ENCODE results near the gene ITPKC. TPM values are rescaled to one million over a fixed set of nuclear protein-coding genes. Genes with fewer than 3 reads are reported as not detected.
A peak's percentile ranks its signal among the peaks of the same experiment; 100 is the strongest.

ITPKC gene
- total and polyA plus RNA-seq, 2 of the 13 experiments (the other 11 are each of a cell fraction or from before 2014, with no cell fraction given): 6.9 to 11.2 TPM

DNA sequence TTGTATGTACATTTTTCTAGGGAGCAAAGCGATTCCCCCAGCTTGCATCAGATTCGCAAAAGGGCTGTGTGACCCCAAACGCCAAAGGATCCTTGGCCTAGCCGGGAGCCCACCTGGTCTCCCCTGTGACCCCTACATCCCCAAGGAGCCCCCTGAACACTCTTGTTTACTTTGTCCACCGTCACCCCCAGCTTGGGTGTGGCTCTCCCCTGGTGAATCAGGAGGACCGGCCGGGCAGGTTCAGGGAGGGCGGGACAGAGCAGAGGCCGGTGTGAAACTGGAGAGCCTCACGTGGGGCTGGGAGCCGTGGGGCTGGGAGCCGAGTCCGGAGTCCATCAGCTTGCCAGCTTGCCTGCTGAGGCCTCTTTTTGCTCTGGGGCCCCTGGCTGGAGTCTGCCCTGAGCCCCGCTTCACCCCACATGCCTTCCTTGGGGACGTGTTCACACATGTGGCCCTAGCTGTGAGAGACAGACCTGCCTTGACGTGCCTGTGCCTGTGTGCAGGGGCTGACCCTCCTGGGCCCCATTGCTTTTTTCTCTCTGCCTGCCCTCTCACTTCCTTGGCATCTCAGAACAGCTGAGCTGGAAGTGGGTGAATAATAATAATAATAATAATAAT, 2.0 kb downstream of the ITPKC start (continued):
- no peak for TF ChIP-seq ATF7 (IDR thresholded peaks at IDR 0.05)
- TF ChIP-seq ATF7 (CRISPR knock-in tag; IDR thresholded peaks at IDR 0.05): no peak
- no peak for TF ChIP-seq ZNF510 (CRISPR knock-in tag; IDR thresholded peaks at IDR 0.05; ENCODE audit: low read depth)
- 0 out of 2 replicates have a peak, but pooled peaks have one; percentile 57 for TF ChIP-seq NCOR1 (IDR thresholded peaks at IDR 0.05; ENCODE audit: borderline replicate concordance, low read length)
- TF ChIP-seq ZNF451 (CRISPR knock-in tag; IDR thresholded peaks at IDR 0.05): 0 out of 2 replicates have a peak, but pooled peaks have one; percentile 45
- TF ChIP-seq EP300 (IDR thresholded peaks at IDR 0.05; ENCODE audit: low read depth in 2 of 2, low read length in 2 of 2): peak in 1 of 2 experiments; percentile 63; a peak in 1 of 4 replicates
- no peak for TF ChIP-seq EP300 (CRISPR knock-in tag; IDR thresholded peaks at IDR 0.05; ENCODE audit: borderline replicate concordance)
- TF ChIP-seq ATM (IDR thresholded peaks at IDR 0.05; ENCODE audit: borderline replicate concordance): no peak
- peak; percentile 31 for TF ChIP-seq TEAD3 (CRISPR knock-in tag; optimal IDR thresholded peaks at IDR 0.05; ENCODE audit: borderline replicate concordance)
- peak; percentile 19; the same call in 1 of the 2 replicates for TF ChIP-seq ZNF607 (CRISPR knock-in tag; IDR thresholded peaks at IDR 0.05; ENCODE audit: borderline replicate concordance)
- no peak for TF ChIP-seq MBD4 (IDR thresholded peaks at IDR 0.05; ENCODE audit: borderline replicate concordance, low read length)
- no peak for TF ChIP-seq ZNF326 (CRISPR knock-in tag; IDR thresholded peaks at IDR 0.05; ENCODE audit: borderline replicate concordance)
- no peak; the same call in 1 of the 2 replicates for TF ChIP-seq NFKBIZ (CRISPR knock-in tag; IDR thresholded peaks at IDR 0.05)
- TF ChIP-seq PCBP1 (IDR thresholded peaks at IDR 0.05; ENCODE audit: borderline replicate concordance, low read depth, low read length): 0 out of 2 replicates have a peak, but pooled peaks have one; percentile 72
- no peak for TF ChIP-seq FOXA1 (IDR thresholded peaks at IDR 0.05)
- peak; percentile 70 for TF ChIP-seq FOXA1 (CRISPR knock-in tag; IDR thresholded peaks at IDR 0.05)
- TF ChIP-seq, protein P1, sequence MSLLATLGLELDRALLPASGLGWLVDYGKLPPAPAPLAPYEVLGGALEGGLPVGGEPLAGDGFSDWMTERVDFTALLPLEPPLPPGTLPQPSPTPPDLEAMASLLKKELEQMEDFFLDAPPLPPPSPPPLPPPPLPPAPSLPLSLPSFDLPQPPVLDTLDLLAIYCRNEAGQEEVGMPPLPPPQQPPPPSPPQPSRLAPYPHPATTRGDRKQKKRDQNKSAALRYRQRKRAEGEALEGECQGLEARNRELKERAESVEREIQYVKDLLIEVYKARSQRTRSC (CRISPR knock-in tag; IDR thresholded peaks at IDR 0.05; ENCODE audit: low read depth): no peak
- TF ChIP-seq, protein P2, sequence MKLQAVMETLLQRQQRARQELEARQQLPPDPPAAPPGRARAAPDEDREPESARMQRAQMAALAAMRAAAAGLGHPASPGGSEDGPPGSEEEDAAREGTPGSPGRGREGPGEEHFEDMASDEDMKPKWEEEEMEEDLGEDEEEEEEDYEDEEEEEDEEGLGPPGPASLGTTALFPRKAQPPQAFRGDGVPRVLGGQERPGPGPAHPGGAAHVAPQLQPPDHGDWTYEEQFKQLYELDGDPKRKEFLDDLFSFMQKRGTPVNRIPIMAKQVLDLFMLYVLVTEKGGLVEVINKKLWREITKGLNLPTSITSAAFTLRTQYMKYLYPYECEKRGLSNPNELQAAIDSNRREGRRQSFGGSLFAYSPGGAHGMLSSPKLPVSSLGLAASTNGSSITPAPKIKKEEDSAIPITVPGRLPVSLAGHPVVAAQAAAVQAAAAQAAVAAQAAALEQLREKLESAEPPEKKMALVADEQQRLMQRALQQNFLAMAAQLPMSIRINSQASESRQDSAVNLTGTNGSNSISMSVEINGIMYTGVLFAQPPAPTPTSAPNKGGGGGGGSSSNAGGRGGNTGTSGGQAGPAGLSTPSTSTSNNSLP (IDR thresholded peaks at IDR 0.05; ENCODE audit: low read depth, low read length): no peak
- peak; percentile 31 for TF ChIP-seq XRCC5 (optimal IDR thresholded peaks at IDR 0.05; ENCODE audit: low read length)
- TF ChIP-seq ZNF446 (CRISPR knock-in tag; IDR thresholded peaks at IDR 0.05): no peak
- TF ChIP-seq KDM5B (CRISPR knock-in tag; IDR thresholded peaks at IDR 0.05; ENCODE audit: borderline replicate concordance): peak; percentile 46; the same call in 1 of the 2 replicates
- TF ChIP-seq TRIM24 (CRISPR knock-in tag; IDR thresholded peaks at IDR 0.05): no peak
- TF ChIP-seq PBX2 (CRISPR knock-in tag; IDR thresholded peaks at IDR 0.05): no peak
- TF ChIP-seq ZNF772 (CRISPR knock-in tag; IDR thresholded peaks at IDR 0.05): peak; percentile 41; the same call in 1 of the 2 replicates
- no peak for TF ChIP-seq ZFP90 (CRISPR knock-in tag; IDR thresholded peaks at IDR 0.05; ENCODE audit: borderline replicate concordance)
- TF ChIP-seq, protein P3, sequence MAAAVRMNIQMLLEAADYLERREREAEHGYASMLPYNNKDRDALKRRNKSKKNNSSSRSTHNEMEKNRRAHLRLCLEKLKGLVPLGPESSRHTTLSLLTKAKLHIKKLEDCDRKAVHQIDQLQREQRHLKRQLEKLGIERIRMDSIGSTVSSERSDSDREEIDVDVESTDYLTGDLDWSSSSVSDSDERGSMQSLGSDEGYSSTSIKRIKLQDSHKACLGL (CRISPR knock-in tag; IDR thresholded peaks at IDR 0.05): peak; percentile 69; the same call in 1 of the 2 replicates
- TF ChIP-seq HOMEZ (CRISPR knock-in tag; IDR thresholded peaks at IDR 0.05; ENCODE audit: low read depth): no peak

All from HepG2 (cell line).